Measurements from ENCODE around the gene MAP3K20. TPM values are rescaled to one million over a fixed set of nuclear protein-coding genes. Genes with fewer than 3 reads are reported as not detected.

The MAP3K20 gene
- total and polyA plus RNA-seq, 10 donors, result 3.2 to 24.1 (median 14.6) TPM

DNA sequence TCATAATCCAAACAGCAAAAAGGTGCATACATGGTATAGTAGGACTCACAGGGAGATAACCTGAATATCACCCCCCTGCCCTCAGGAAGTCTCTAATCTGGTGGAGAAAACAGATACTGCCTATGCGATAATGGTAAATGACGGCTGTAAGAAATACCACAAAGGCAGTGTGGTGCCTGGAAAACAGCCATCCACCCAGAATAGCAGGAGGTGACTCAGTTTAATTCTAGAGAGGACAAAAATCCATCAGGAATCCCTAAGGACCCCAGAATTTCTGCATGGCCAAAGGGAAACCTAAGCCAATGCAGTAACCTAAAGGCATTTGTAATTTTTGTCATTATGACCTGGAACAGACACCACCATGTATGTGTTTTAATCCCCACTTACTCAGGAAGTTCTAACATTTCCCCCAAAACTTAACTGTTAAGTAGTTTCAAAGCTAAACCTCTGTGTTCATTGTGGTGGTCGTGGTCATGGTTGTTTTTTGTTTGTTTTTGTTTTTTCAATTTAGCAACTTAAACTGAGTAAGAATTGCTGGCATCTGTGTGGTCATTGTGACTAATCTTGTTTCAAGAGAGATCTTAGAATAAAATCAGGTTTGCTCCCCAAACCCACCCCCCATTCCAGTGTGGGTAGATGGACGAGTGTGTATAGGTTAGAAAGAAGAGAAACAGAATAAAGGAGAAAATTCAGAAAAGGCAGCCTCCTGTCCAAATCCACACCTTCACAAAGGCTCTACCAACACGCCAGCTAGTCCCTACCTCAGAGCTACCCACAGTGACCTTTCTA lies 157.5 kb downstream of the MAP3K20 start:
- no peak overlapping the region for H3K27ac ChIP-seq
- H3K4me1 ChIP-seq, result no peaks in the 10 kb centered on the region
- WGBS, 5 donors, result 88 to 91% (median 90%) methylated on average over 5 of the region's 5 CpGs
- no peaks in the 10 kb centered on the region for H3K27me3 ChIP-seq (replicated peaks in 1 of 7)
- intact Hi-C loops (cut with DNase I; ENCODE audit: low total_unique reads), result no loop called here
- H3K4me3 ChIP-seq, result no peak overlapping the region
- no peaks in the 10 kb centered on the region for H3K9me3 ChIP-seq
- DNase-seq, result no peak
- H3K36me3 ChIP-seq, result peaks cover 0 to 30% (median 2%) of the 10 kb centered on the region in 6 donors
- TF ChIP-seq POLR2AphosphoS5 (IDR thresholded peaks at IDR 0.05) (no peak), POLR2A (IDR thresholded peaks at IDR 0.05) (no peak)
- TF ChIP-seq, protein P1, sequence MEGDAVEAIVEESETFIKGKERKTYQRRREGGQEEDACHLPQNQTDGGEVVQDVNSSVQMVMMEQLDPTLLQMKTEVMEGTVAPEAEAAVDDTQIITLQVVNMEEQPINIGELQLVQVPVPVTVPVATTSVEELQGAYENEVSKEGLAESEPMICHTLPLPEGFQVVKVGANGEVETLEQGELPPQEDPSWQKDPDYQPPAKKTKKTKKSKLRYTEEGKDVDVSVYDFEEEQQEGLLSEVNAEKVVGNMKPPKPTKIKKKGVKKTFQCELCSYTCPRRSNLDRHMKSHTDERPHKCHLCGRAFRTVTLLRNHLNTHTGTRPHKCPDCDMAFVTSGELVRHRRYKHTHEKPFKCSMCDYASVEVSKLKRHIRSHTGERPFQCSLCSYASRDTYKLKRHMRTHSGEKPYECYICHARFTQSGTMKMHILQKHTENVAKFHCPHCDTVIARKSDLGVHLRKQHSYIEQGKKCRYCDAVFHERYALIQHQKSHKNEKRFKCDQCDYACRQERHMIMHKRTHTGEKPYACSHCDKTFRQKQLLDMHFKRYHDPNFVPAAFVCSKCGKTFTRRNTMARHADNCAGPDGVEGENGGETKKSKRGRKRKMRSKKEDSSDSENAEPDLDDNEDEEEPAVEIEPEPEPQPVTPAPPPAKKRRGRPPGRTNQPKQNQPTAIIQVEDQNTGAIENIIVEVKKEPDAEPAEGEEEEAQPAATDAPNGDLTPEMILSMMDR (IDR thresholded peaks at IDR 0.05 in 8 of 11, conservative IDR thresholded peaks at IDR 0.05 in 3 of 11), result no peak

DNA sequence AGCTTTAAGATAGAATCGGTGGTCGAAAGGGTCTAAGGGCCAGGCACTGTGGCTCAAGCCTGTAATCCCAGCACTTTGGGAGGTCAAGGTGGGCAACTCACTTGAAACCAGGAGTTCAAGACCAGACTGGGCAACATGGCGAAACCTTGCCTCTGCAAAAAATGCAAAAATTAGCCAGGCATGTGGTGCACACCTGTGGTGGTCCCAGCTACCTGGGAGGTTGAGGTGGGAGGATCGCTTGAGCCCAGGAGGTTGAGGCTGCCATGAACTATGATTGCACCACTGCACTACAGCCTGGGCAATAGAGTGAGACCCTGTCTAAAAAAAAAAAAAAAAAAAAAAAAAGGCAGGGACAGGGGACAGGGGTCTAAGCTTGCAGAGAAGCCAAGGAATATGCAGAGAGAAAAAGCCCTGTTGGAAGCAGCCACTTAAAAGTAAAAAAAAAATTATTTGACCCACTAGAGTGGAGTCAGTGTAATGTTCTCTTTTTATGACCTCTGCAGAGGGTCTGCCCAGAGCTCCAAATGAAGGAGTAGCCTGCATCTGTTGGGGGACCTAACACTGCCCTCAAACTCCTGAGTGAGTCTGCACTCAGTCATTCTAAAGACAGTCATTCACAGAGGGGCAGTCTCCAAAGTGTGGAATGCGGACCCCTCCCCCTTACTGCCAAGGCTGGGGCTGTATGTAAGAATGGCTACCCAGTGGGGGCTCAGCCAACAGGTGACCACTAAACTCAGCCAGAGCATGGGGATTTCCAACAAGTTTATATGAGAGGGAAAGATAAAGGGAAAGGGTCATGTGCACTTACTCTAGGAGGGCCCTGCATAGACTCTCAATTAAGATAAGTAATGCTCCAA lies 160.5 kb downstream of the MAP3K20 start:
- peaks cover 0 to 51% (median 2%) of the 10 kb centered on the region in 6 donors for H3K36me3 ChIP-seq
- intact Hi-C loops (cut with DNase I; ENCODE audit: low total_unique reads), result no loop called here
- TF ChIP-seq POLR2AphosphoS5 (IDR thresholded peaks at IDR 0.05), result no peak
- no peak for TF ChIP-seq POLR2A (IDR thresholded peaks at IDR 0.05)
- TF ChIP-seq, protein P1 (IDR thresholded peaks at IDR 0.05 in 8 of 11, conservative IDR thresholded peaks at IDR 0.05 in 3 of 11), result no peak
- no peaks in the 10 kb centered on the region for H3K27me3 ChIP-seq (replicated peaks in 1 of 7)
- H3K4me1 ChIP-seq, result no peaks in the 10 kb centered on the region
- H3K27ac ChIP-seq, result no peak overlapping the region
- 94 to 99% (median 96%) methylated on average over 5 of the region's 5 CpGs for WGBS, 5 donors
- no peak for DNase-seq
- no peak overlapping the region for H3K4me3 ChIP-seq
- H3K9me3 ChIP-seq, result no peaks in the 10 kb centered on the region

DNA sequence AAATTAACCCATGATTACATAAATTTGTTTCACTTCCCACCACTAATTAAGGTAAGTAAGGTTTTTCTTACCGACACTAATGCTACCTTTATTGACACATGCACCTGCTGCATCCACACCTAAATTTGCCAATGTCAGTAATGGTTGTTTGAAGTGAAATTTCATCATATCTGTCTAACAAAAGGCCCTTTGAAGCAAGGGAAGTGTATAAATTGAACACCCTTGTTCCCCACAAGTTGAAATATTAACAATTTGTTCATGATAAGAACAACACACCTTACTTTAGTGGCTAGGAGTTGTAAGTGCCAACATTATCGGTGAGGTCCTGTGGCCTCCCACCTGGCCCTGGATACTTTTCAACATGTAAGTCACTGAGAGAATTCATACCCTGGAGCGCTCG lies 162.7 kb downstream of the MAP3K20 start:
- Histone ChIP-seq H3K36me3 (peaks cover 0 to 48% (median 0%) of the 10 kb centered on the region in 6 donors), H3K27ac (no peak overlapping the region), H3K4me1 (no peaks in the 10 kb centered on the region), H3K9me3 (no peaks in the 10 kb centered on the region), H3K4me3 (no peak overlapping the region), H3K27me3 (replicated peaks in 1 of 7) (no peaks in the 10 kb centered on the region)
- intact Hi-C loops (cut with DNase I; ENCODE audit: low total_unique reads), result no loop called here
- TF ChIP-seq, protein P1 (IDR thresholded peaks at IDR 0.05 in 8 of 11, conservative IDR thresholded peaks at IDR 0.05 in 3 of 11), result no peak
- TF ChIP-seq POLR2A (IDR thresholded peaks at IDR 0.05), result no peak
- TF ChIP-seq POLR2AphosphoS5 (IDR thresholded peaks at IDR 0.05), result no peak
- WGBS, 5 donors, result 87 to 92% (median 89%) methylated on average over 4 of the region's 4 CpGs
- DNase-seq, result no peak

DNA sequence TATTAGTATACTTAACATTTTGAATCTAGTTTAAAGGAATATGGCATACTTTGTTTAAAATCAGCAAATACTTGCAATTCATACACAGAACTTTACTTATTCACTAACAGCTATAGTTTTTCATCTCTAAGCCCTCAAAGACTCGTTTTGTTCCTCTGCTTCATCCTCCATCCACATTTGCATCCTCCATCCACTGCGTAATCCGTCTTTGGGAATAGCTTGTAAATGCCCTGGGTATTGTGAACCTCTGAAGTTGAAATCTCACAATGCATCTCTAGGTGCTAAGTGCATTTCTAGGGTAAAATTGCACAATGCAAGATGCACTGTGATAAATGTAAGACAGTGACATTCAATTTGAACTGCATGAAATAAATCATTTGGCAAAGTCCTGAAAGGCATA lies 163.2 kb downstream of the MAP3K20 start:
- intact Hi-C loops (cut with DNase I; ENCODE audit: low total_unique reads), result no loop called here
- no peak overlapping the region for H3K27ac ChIP-seq
- peaks cover 0 to 43% (median 0%) of the 10 kb centered on the region in 6 donors for H3K36me3 ChIP-seq

More for the DNA sequence above, 163.2 kb downstream of the MAP3K20 start:
- Histone ChIP-seq H3K9me3 (no peaks in the 10 kb centered on the region), H3K27me3 (replicated peaks in 1 of 7) (no peaks in the 10 kb centered on the region), H3K4me1 (no peaks in the 10 kb centered on the region), H3K4me3 (no peak overlapping the region)
- DNase-seq, result no peak
- WGBS, 5 donors, result 89 to 94% (median 93%) methylated on average over 3 of the region's 3 CpGs
- TF ChIP-seq POLR2AphosphoS5 (IDR thresholded peaks at IDR 0.05), result no peak
- no peak for TF ChIP-seq POLR2A (IDR thresholded peaks at IDR 0.05)
- TF ChIP-seq, protein P1 (IDR thresholded peaks at IDR 0.05 in 8 of 11, conservative IDR thresholded peaks at IDR 0.05 in 3 of 11), result no peak
